Measurements from ENCODE around the gene OR52N4.
"Not testable (repeated sequence)": the region's sequence is repeated elsewhere in the genome, so short reads cannot be mapped to it uniquely, and the experiment has no call there.

The OR52N4 gene

GRCh38 chr11:5753943-5754342 lies at the start of gene OR52N4:
Gene OR52N4, plus strand, starts transcription at chr11:5754243. Its CDS starts 498 bp downstream, at chr11:5754741.
- no peak for DNase-seq (ENCODE audit: low read depth)

- no peak for DNase-seq (ENCODE audit: low read depth)
Observed at GRCh38 chr11:5705688-5706087, 48.4 kb upstream of the OR52N4 start.

- DNase-seq (ENCODE audit: low read depth) = no peak
Observed at GRCh38 chr11:5712507-5712906, 41.5 kb upstream of the OR52N4 start.

GRCh38 chr11:5713695-5714094 lies 40.3 kb upstream of the OR52N4 start:
- DNase-seq (ENCODE audit: low read depth) = no peak

- not testable (repeated sequence) for DNase-seq (ENCODE audit: low read depth)
Observed at GRCh38 chr11:5716518-5716917, 37.5 kb upstream of the OR52N4 start.

- DNase-seq (ENCODE audit: low read depth) = no peak
Observed at GRCh38 chr11:5719703-5720495, 34.1 kb upstream of the OR52N4 start.

- no peak for DNase-seq (ENCODE audit: low read depth)
Observed at GRCh38 chr11:5722622-5723021, 31.4 kb upstream of the OR52N4 start.

GRCh38 chr11:5726351-5726750 lies 27.7 kb upstream of the OR52N4 start:
- no peak for DNase-seq (ENCODE audit: low read depth)

- DNase-seq (ENCODE audit: low read depth) = no peak
Observed at GRCh38 chr11:5727691-5728090, 26.4 kb upstream of the OR52N4 start.

- DNase-seq (ENCODE audit: low read depth) = no peak
Observed at GRCh38 chr11:5736396-5736795, 17.6 kb upstream of the OR52N4 start, which contains the start of gene OR56B1. Gene OR56B1, plus strand, starts transcription at chr11:5736448. Its CDS starts 69 bp downstream, at chr11:5736517.

GRCh38 chr11:5737091-5737490 lies 17.0 kb upstream of the OR52N4 start:
- DNase-seq (ENCODE audit: low read depth) = no peak

GRCh38 chr11:5737670-5738392 lies 16.2 kb upstream of the OR52N4 start:
- DNase-seq (ENCODE audit: low read depth) = no peak

- no peak for DNase-seq (ENCODE audit: low read depth)
Observed at GRCh38 chr11:5738431-5738830, 15.6 kb upstream of the OR52N4 start.

GRCh38 chr11:5746614-5747013 lies 7.4 kb upstream of the OR52N4 start:
- no peak for DNase-seq (ENCODE audit: low read depth)

GRCh38 chr11:5749836-5750235 lies 4.2 kb upstream of the OR52N4 start:
- DNase-seq (ENCODE audit: low read depth) = no peak

- DNase-seq (ENCODE audit: low read depth) = no peak
Observed at GRCh38 chr11:5767056-5767455, 13.0 kb downstream of the OR52N4 start.

- DNase-seq (ENCODE audit: low read depth) = no peak
Observed at GRCh38 chr11:5783255-5783654, 29.2 kb downstream of the OR52N4 start, which contains the start of gene OR52N5. Gene OR52N5, minus strand, starts transcription at chr11:5783355. Its CDS starts 4,721 bp downstream, at chr11:5778634.

- no peak for DNase-seq (ENCODE audit: low read depth)
Observed at GRCh38 chr11:5791165-5791564, 37.1 kb downstream of the OR52N4 start, which contains the start of gene OR52N1. Gene OR52N1, minus strand, starts transcription at chr11:5791265. Its CDS starts 2,449 bp downstream, at chr11:5788816.

GRCh38 chr11:5796541-5796940 lies 42.5 kb downstream of the OR52N4 start:
- DNase-seq (ENCODE audit: low read depth) = no peak

- no peak for DNase-seq (ENCODE audit: low read depth)
Observed at GRCh38 chr11:5803982-5804381, 49.9 kb downstream of the OR52N4 start.
